Measurements from ENCODE around the gene CCL26. TPM values are rescaled to one million over a fixed set of nuclear protein-coding genes. Genes with fewer than 3 reads are reported as not detected.

CCL26 gene
- total RNA-seq, 1 donor from 2014 or later = not detected

DNA sequence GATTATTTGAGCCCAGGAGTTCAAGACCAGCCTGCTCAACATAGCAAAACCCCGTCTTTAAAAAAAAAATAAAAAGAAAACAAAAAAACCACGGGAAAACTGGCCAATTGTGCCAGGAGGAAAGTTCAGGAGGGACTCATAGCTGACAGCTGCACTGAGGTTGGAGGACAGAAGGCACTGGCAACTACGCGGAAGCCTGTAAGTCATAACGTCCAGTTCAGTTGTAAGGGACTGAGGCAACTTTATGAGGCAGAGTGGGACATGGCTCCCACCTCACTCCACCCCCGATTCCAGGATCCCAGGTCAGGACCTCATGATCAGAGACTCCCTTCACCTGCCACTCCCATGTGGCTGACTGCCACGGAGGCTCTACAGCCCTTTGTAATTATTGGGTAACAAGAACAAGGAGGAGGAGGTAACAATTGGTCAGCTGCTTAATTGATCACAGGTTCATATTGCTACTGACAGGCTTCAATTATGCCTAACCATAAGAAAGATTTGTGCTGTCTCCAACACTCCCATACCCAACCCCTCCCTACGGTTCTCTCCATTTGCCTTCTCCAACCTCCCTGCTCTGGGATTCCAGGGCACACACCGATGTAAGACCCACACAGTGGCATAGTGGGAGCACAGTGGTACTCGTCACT, 43.5 kb upstream of the CCL26 start:
- TF ChIP-seq, protein P1, sequence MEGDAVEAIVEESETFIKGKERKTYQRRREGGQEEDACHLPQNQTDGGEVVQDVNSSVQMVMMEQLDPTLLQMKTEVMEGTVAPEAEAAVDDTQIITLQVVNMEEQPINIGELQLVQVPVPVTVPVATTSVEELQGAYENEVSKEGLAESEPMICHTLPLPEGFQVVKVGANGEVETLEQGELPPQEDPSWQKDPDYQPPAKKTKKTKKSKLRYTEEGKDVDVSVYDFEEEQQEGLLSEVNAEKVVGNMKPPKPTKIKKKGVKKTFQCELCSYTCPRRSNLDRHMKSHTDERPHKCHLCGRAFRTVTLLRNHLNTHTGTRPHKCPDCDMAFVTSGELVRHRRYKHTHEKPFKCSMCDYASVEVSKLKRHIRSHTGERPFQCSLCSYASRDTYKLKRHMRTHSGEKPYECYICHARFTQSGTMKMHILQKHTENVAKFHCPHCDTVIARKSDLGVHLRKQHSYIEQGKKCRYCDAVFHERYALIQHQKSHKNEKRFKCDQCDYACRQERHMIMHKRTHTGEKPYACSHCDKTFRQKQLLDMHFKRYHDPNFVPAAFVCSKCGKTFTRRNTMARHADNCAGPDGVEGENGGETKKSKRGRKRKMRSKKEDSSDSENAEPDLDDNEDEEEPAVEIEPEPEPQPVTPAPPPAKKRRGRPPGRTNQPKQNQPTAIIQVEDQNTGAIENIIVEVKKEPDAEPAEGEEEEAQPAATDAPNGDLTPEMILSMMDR (IDR thresholded peaks at IDR 0.05) = no peak
- no peaks in the 10 kb centered on the region for H3K27me3 ChIP-seq (ENCODE audit: low read depth)
- intact Hi-C loops (cut with DNase I) = no loop called here
- ATAC-seq (no peak), DNase-seq (no peak)
- no peaks in the 10 kb centered on the region for H3K9me3 ChIP-seq
- H3K4me3 ChIP-seq = no peak overlapping the region
- H3K27ac ChIP-seq = no peak overlapping the region
- no peaks in the 10 kb centered on the region for H3K36me3 ChIP-seq
- H3K4me1 ChIP-seq = no peaks in the 10 kb centered on the region

DNA sequence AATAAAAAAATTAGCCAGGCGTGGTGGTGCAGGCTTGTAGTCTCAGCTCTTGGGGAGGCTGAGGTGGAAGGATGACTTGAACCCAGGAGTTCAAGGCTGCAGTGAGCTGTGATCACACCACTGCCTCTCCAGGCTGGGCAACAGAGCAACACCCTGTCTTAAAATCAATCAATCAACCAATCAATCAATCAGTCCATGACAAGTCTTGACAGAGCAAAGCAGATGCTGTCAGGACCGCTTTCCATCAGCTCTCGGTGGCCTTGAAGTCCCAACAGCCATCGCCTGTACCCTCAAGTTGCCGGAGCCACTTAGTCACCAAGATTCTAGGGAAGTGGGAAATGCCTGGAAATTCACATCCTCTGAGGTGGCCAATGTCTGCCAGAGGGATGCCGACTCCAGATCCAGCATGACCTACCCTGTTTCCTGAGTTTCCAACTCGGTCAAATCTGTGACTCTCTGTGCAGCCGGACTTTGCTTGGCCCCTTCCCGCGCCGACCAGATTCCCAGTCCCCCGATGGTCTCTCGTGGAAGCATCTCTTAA, 42.5 kb upstream of the CCL26 start:
- no peak overlapping the region for H3K4me3 ChIP-seq
- ATAC-seq (no peak), DNase-seq (no peak)
- no peaks in the 10 kb centered on the region for H3K9me3 ChIP-seq
- no peak overlapping the region for H3K27ac ChIP-seq
- intact Hi-C loops (cut with DNase I) = no loop called here
- H3K4me1 ChIP-seq = no peaks in the 10 kb centered on the region
- no peaks in the 10 kb centered on the region for H3K27me3 ChIP-seq (ENCODE audit: low read depth)
- TF ChIP-seq, protein P1 (IDR thresholded peaks at IDR 0.05) = no peak
- no peaks in the 10 kb centered on the region for H3K36me3 ChIP-seq

DNA sequence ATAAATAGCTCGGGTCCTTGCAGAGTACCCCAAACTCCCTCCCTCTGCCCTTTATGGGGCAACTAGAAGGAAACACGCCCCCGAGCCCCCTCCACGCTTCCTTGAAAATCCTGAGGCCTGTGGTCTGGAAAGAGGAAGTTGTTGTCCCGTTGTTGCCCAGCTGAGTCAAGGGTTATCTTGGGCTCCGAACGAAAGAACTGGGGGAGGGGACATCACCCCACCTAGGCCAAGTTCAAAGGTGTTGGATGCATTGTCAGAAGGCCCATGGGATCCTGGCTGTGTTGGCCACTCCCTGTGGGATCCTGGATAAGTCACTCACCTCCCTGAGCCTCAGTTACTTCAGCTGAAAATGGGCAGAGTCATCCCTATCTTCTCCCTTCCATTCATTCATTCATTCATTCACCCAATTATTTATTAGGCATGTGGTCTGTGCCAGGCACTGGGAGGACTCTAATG, 41.8 kb upstream of the CCL26 start, which contains the start of gene CCL24:
Gene CCL24 (minus strand): TSS at position 26 of the 456 bp plus-strand sequence. CDS start 91 bp downstream, outside the sequence.
- intact Hi-C loops (cut with DNase I) = no loop called here
- ATAC-seq = peak; percentile 40 to 54
- DNase-seq = peak; percentile 62
- no peaks in the 10 kb centered on the region for H3K27me3 ChIP-seq (ENCODE audit: low read depth)
- no peaks in the 10 kb centered on the region for H3K36me3 ChIP-seq
- TF ChIP-seq, protein P1 (IDR thresholded peaks at IDR 0.05) = no peak
- no peaks in the 10 kb centered on the region for H3K9me3 ChIP-seq
- no peak within 1 kb of the TSS for H3K4me3 ChIP-seq
- H3K4me1 ChIP-seq = no peaks in the 10 kb centered on the region
- no peak within 1 kb of the TSS for H3K27ac ChIP-seq

- H3K9me3 ChIP-seq = no peaks in the 10 kb centered on the region
- H3K4me3 ChIP-seq = no peak overlapping the region
- ATAC-seq = no peak
- H3K36me3 ChIP-seq = no peaks in the 10 kb centered on the region
- TF ChIP-seq, protein P1 (IDR thresholded peaks at IDR 0.05) = no peak
- no peak for DNase-seq
- H3K27me3 ChIP-seq (ENCODE audit: low read depth) = no peaks in the 10 kb centered on the region
- intact Hi-C loops (cut with DNase I) = no loop called here
- no peaks in the 10 kb centered on the region for H3K4me1 ChIP-seq
- no peak overlapping the region for H3K27ac ChIP-seq
These were observed 41.1 kb upstream of the CCL26 start for GRCh38 chr7:75813084-75813483.

DNA sequence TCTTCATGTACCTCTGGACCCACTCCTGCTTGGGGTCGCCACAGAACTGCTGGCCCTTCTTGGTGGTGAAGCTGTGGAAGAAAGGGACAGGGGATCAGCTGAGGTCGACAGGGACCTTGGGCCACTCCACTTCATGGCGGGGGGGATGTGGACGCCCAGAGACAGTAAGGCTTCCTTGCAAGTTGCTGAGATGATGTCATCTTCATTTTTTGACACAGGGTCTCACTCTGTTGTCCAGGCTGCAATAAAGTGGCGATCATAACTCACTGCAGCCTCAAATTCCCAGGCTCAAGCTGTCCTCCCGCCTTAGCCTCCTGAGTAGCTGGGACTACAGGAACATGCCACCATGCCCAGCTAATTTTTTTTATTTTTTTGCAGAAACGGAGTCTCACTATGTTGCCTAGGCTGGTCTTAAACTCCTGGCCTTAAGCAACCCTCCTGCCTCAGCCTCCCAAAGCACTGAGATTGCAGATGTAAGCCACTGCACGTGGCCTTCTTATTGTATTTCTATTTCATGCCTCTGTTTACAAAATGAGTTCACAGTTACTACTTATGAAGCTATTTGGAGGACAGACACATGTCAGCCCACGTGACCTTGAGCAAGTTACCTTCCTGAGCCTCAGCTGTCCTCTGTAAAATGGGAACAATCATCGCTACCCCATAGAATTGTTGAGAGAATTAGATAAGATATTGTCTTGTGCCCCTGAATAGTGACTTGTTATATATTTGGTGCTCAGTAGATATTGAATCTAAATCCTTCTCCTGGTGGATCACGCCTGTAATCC, 40.1 kb upstream of the CCL26 start:
- Histone ChIP-seq H3K4me1 (no peaks in the 10 kb centered on the region), H3K27me3 (ENCODE audit: low read depth) (no peaks in the 10 kb centered on the region), H3K9me3 (peaks cover 9% of the 10 kb centered on the region), H3K27ac (no peak overlapping the region), H3K36me3 (no peaks in the 10 kb centered on the region), H3K4me3 (no peak overlapping the region)
- intact Hi-C loops (cut with DNase I) = no loop called here
- TF ChIP-seq, protein P1 (IDR thresholded peaks at IDR 0.05) = no peak
- ATAC-seq (no peak), DNase-seq (no peak)

All from lower lobe of right lung (tissue), 2 donors.